H1 (cell line): Measurements from ENCODE around the gene PHACTR1. TPM values are rescaled to one million over a fixed set of nuclear protein-coding genes. Genes with fewer than 3 reads are reported as not detected.

Source experiments
- CBX8 ChIP-seq: fragments of 300-800, 300-1000 bp; sonication (generic); IDR thresholded peaks from 2 replicates; pipeline ENCODE4 v1.7.1; 2016; ENCODE audit warnings: low read depth, low read length, borderline replicate concordance
- MAX ChIP-seq: IDR thresholded peaks from 2 replicates; pipeline ENCODE4 v1.6.1; 2012; ENCODE audit warnings: inconsistent platforms
- PHF8 ChIP-seq: fragments of 200-600 bp; sonication (generic); conservative IDR thresholded peaks from 2 replicates; pipeline ENCODE4 v1.7.1; 2012; ENCODE audit warnings: low read depth, mild to moderate bottlenecking, inconsistent platforms, low read length, moderate library complexity
- SAP30 ChIP-seq: fragments of 300-600 bp; sonication (generic); IDR thresholded peaks from 2 replicates; pipeline ENCODE4 v1.7.1; 2012; ENCODE audit warnings: low read length, moderate library complexity, mild to moderate bottlenecking, inconsistent platforms; ENCODE audit not compliant: insufficient read depth, insufficient replicate concordance
- SIX5 ChIP-seq: IDR thresholded peaks from 2 replicates; pipeline ENCODE4 v1.6.1; 2011; ENCODE audit warnings: mild to moderate bottlenecking, low read depth, low read length
- polyA plus RNA-seq, 7 experiments: library from polyadenylated mRNA; depleted of rRNA in 3 of 7; stranded (reverse) in 5 of 7; unstranded in 2 of 7; fragments of >200 nt in 5 of 7; fragments of 200-250 nt in 2 of 7; gene quantifications; 1 replicate in 5 of 7; 2 replicates in 1 of 7; 4 replicates in 1 of 7; pipeline versions ENCODE4 v1.2.1 to v1.2.3, GENCODE V29; 2011 to 2013; ENCODE audit warnings: missing spikeins in 2 of 7, mixed read lengths in 2 of 7
- total RNA-seq: library from RNA; stranded (reverse); fragmentation: NEBNext Ultra II Directional; extraction: Animal tissue kit (Norgen Biotek cat#: 25700); gene quantifications from 2 replicates; pipeline ENCODE4 v1.2.1, GENCODE V29; 2021

Gene PHACTR1
- total and polyA plus RNA-seq, 2 of the 8 experiments (the other 6 are each of a cell fraction or from before 2014, with no cell fraction given), result 3.9 to 17.1 TPM

GRCh38 chr6:13212538-13212937 is 496.0 kb downstream of the PHACTR1 start (continued):
- no peak for TF ChIP-seq MAX
- no peak for TF ChIP-seq PHF8
- no peak for TF ChIP-seq CBX8
- no peak for TF ChIP-seq SAP30
- TF ChIP-seq SIX5, result no peak
